ENCODE results near the gene DUSP10.

DUSP10 gene

DNA sequence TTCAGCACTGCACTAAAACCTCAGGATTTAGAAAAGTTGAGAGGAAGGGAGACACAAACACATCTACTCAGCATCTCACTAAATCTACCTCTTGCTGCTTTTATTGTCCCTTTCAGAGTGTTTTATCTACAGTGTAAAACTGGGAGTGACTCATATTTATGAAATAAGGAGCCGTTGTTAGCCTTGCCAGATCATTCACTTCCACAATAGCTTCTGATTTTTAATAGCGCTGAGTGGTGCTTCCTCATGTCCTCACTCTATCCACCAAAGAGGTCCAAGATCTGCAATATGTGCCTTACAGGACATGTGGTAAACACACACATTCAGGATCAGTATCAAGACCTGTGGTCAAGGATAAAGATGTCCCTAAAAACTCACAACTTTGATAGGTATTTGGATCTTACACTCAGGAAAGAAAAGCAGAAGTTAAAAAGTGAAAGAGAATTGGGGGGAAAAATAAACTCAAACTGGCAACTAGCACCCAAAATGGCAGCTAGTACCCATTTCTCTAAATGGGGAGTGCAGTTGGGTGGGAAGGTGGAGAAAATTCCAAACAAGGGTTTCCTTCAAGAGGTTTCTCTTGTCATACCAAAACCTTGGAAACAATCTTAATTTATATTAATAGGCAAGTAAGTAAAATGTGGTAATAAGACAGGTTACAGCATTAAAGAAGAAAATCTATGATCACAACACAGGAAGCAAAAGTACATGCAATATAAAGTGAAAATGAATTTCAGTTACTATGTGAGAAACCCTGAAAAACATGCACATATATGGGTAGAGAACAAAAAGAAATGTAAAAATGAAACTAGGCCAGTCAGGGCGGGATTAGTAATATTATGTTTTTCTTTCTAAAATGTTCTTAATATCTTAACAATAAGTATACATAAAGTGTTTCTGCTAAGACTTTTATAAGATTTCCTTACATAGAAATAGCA, 15.9 kb downstream of the DUSP10 start:
- peak in 1 of 2 experiments; percentile 38 for DNase-seq (ENCODE audit: low read depth in 1 of 2, low spot score in 1 of 2)
- Histone ChIP-seq H3K27ac (replicated peaks) (peak overlapping the region; percentile 71), H3K4me3 (replicated peaks; ENCODE audit: insufficient read depth, low read length) (no peak overlapping the region), H3K27me3 (ENCODE audit: insufficient read depth, poor library complexity, severe bottlenecking) (no peaks in the 10 kb centered on the region)
- TF ChIP-seq GABPA (IDR thresholded peaks at IDR 0.05; ENCODE audit: low read depth) (no peak), SPI1 (IDR thresholded peaks at IDR 0.05; ENCODE audit: borderline replicate concordance, low read depth) (no peak), POLR2AphosphoS5 (IDR thresholded peaks at IDR 0.05; ENCODE audit: low read depth) (no peak)
- TF ChIP-seq, protein P1, sequence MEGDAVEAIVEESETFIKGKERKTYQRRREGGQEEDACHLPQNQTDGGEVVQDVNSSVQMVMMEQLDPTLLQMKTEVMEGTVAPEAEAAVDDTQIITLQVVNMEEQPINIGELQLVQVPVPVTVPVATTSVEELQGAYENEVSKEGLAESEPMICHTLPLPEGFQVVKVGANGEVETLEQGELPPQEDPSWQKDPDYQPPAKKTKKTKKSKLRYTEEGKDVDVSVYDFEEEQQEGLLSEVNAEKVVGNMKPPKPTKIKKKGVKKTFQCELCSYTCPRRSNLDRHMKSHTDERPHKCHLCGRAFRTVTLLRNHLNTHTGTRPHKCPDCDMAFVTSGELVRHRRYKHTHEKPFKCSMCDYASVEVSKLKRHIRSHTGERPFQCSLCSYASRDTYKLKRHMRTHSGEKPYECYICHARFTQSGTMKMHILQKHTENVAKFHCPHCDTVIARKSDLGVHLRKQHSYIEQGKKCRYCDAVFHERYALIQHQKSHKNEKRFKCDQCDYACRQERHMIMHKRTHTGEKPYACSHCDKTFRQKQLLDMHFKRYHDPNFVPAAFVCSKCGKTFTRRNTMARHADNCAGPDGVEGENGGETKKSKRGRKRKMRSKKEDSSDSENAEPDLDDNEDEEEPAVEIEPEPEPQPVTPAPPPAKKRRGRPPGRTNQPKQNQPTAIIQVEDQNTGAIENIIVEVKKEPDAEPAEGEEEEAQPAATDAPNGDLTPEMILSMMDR (IDR thresholded peaks at IDR 0.05; ENCODE audit: insufficient read depth, low read length) = no peak
- TF ChIP-seq, protein P2, sequence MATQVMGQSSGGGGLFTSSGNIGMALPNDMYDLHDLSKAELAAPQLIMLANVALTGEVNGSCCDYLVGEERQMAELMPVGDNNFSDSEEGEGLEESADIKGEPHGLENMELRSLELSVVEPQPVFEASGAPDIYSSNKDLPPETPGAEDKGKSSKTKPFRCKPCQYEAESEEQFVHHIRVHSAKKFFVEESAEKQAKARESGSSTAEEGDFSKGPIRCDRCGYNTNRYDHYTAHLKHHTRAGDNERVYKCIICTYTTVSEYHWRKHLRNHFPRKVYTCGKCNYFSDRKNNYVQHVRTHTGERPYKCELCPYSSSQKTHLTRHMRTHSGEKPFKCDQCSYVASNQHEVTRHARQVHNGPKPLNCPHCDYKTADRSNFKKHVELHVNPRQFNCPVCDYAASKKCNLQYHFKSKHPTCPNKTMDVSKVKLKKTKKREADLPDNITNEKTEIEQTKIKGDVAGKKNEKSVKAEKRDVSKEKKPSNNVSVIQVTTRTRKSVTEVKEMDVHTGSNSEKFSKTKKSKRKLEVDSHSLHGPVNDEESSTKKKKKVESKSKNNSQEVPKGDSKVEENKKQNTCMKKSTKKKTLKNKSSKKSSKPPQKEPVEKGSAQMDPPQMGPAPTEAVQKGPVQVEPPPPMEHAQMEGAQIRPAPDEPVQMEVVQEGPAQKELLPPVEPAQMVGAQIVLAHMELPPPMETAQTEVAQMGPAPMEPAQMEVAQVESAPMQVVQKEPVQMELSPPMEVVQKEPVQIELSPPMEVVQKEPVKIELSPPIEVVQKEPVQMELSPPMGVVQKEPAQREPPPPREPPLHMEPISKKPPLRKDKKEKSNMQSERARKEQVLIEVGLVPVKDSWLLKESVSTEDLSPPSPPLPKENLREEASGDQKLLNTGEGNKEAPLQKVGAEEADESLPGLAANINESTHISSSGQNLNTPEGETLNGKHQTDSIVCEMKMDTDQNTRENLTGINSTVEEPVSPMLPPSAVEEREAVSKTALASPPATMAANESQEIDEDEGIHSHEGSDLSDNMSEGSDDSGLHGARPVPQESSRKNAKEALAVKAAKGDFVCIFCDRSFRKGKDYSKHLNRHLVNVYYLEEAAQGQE (IDR thresholded peaks at IDR 0.05; ENCODE audit: insufficient replicate concordance, low read depth) = no peak

DNA sequence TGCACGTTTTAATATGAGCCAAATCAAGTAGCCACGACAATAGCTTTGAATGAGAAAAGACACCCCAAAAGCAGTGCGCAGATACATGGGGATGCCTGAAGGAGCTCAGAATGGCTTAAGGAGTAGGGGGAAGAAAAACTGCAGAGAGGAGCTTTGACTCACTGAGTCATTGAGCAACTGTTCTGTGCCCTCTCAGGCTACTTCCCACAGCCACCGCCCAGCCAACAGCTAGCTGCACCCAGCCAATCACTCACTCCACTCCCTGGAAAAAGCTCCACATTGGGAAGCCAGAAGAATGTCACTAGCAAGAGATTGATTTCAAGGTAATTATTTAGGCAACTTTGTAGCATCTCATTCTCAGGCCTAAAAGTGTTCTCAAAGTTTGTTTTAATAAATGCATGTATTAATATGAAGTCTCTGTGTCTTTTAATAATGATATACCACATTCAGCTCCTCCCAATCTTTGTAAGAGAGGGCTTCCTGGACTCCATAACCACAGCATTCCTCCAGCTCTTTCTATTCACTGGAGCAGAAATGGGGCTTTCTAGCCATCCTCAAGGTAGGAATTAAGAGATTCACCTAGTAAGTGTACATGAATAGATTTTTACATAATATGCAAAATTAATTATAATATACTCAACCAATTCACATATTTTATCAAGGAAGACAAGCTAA, 16.8 kb downstream of the DUSP10 start:
- Histone ChIP-seq H3K27me3 (ENCODE audit: insufficient read depth, poor library complexity, severe bottlenecking) (no peaks in the 10 kb centered on the region), H3K4me3 (replicated peaks; ENCODE audit: insufficient read depth, low read length) (no peak overlapping the region), H3K27ac (replicated peaks) (peak overlapping the region; percentile 71)
- peak; percentile 61 to 65 for DNase-seq (ENCODE audit: low read depth in 1 of 2, low spot score in 1 of 2)
- TF ChIP-seq POLR2AphosphoS5 (IDR thresholded peaks at IDR 0.05; ENCODE audit: low read depth) (no peak), GABPA (IDR thresholded peaks at IDR 0.05; ENCODE audit: low read depth) (no peak), SPI1 (IDR thresholded peaks at IDR 0.05; ENCODE audit: borderline replicate concordance, low read depth) (no peak)
- TF ChIP-seq, protein P1 (IDR thresholded peaks at IDR 0.05; ENCODE audit: insufficient read depth, low read length) = no peak
- TF ChIP-seq, protein P2 (IDR thresholded peaks at IDR 0.05; ENCODE audit: insufficient replicate concordance, low read depth) = no peak

DNA sequence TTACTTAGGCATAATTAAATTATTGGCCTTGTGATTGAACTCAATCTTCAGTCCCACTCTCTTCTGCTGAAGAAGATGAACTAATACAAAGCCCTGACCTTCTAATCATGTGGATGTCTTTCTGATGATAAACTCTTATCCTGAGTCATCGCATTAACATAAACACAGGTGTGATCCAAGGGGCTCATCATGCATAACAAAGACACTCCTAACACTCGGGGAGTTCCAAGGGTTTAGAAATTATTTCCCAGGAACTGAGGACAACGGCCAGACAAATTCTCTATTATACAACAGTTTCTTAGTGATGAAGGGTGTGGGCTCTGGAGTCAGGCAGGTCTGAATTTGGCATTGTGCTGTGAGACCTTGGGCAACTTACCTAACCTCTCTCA, 18.0 kb downstream of the DUSP10 start:
- Histone ChIP-seq H3K4me3 (replicated peaks; ENCODE audit: insufficient read depth, low read length) (no peak overlapping the region), H3K27ac (replicated peaks) (no peak overlapping the region), H3K27me3 (ENCODE audit: insufficient read depth, poor library complexity, severe bottlenecking) (no peaks in the 10 kb centered on the region)
- no peak for DNase-seq (ENCODE audit: low read depth in 1 of 2, low spot score in 1 of 2)
- TF ChIP-seq GABPA (IDR thresholded peaks at IDR 0.05; ENCODE audit: low read depth) (no peak), POLR2AphosphoS5 (IDR thresholded peaks at IDR 0.05; ENCODE audit: low read depth) (no peak), SPI1 (IDR thresholded peaks at IDR 0.05; ENCODE audit: borderline replicate concordance, low read depth) (no peak)
- TF ChIP-seq, protein P2 (IDR thresholded peaks at IDR 0.05; ENCODE audit: insufficient replicate concordance, low read depth) = no peak
- TF ChIP-seq, protein P1 (IDR thresholded peaks at IDR 0.05; ENCODE audit: insufficient read depth, low read length) = no peak

Data from HL-60 (cell line).